ENCODE results near the gene PDF. TPM values are rescaled to one million over a fixed set of nuclear protein-coding genes. Genes with fewer than 3 reads are reported as not detected.

PDF gene
- total and polyA plus RNA-seq, 2 donors (not counting 3 experiments of a cell fraction or from before 2014, with no cell fraction given) = 13.1 to 16.7 TPM

- H4K20me1 ChIP-seq (replicated peaks; ENCODE audit: control insufficient read depth, extremely low read depth, insufficient read depth, low read length) = no peaks in the 10 kb centered on the region
- H2AFZ ChIP-seq (ENCODE audit: low read depth, low read length) = no peak overlapping the region
- H3K9me3 ChIP-seq (replicated peaks; ENCODE audit: control insufficient read depth, insufficient read depth, low read length) = no peaks in the 10 kb centered on the region
- FAIRE-seq (no peak), DNase-seq (ENCODE audit: low read depth, low spot score) (no peak)
- peaks cover 10% of the 10 kb centered on the region for H3K4me1 ChIP-seq (ENCODE audit: control insufficient read depth, extremely low read depth, insufficient read depth, low read length)
- H3K9me1 ChIP-seq (replicated peaks; ENCODE audit: control insufficient read depth, extremely low read depth, insufficient read depth, low read length) = no peaks in the 10 kb centered on the region
- no peak for TF ChIP-seq MYC (IDR thresholded peaks at IDR 0.05; ENCODE audit: low read depth, low read length)
- no peak for TF ChIP-seq GATA2 (IDR thresholded peaks at IDR 0.05; ENCODE audit: insufficient read depth, insufficient read length, low read depth, low read length)
- TF ChIP-seq EZH2 (IDR thresholded peaks at IDR 0.05; ENCODE audit: borderline replicate concordance, low read depth, low read length, severe bottlenecking) = no peak
- TF ChIP-seq POLR2A (IDR thresholded peaks at IDR 0.05; ENCODE audit: low read depth, low read length) = no peak
- TF ChIP-seq MAX (IDR thresholded peaks at IDR 0.05; ENCODE audit: insufficient read depth, insufficient read length) = no peak
- H3K36me3 ChIP-seq (ENCODE audit: control insufficient read depth in 2 of 2, extremely low read depth in 1 of 2, insufficient read depth in 2 of 2, low read length in 2 of 2) = peaks cover 10 to 26% of the 10 kb centered on the region in 2 experiments
- CTCF ChIA-PET = no interaction called here
- intact Hi-C loops (cut with micrococcal nuclease) (loop anchor here (5.0 kb wide), 1 partner anchor 254 kb away; the partner anchor contains the start of gene NFAT5), dilution Hi-C loops (cut with MboI; ENCODE audit: extremely low pct_ligation_motif_present, low sequenced_read_pairs) (no loop called here)
- POLR2A ChIA-PET = no interaction called here
- no peak overlapping the region for H3K4me3 ChIP-seq (replicated peaks in 1 of 3; ENCODE audit: insufficient read depth in 1 of 3, low read depth in 1 of 3, low read length in 3 of 3)
- H3K9ac ChIP-seq (replicated peaks; ENCODE audit: extremely low read depth, insufficient read depth, low read length) = no peak overlapping the region
- no TSS peak for BruUV-seq (replicated peaks)
- H3K27me3 ChIP-seq (ENCODE audit: control insufficient read depth in 2 of 2, insufficient read depth in 2 of 2, low read length in 2 of 2) = no peaks in the 10 kb centered on the region
- H3K27ac ChIP-seq (ENCODE audit: insufficient read depth, low read depth, low read length) = no peak overlapping the region
- peaks cover 41% of the 10 kb centered on the region for H3K79me2 ChIP-seq (ENCODE audit: control insufficient read depth, insufficient read depth, low read length)
- H3K4me2 ChIP-seq (ENCODE audit: insufficient read depth, low read length) = no peak overlapping the region
Observed at GRCh38 chr16:69313469-69313868, 16.9 kb downstream of the PDF start.

- peaks cover 10 to 19% of the 10 kb centered on the region in 2 experiments for H3K36me3 ChIP-seq (ENCODE audit: control insufficient read depth in 2 of 2, extremely low read depth in 1 of 2, insufficient read depth in 2 of 2, low read length in 2 of 2)
- POLR2A ChIA-PET = interaction anchor here (0.6 kb wide), 1 partner anchor 144 kb away, joined by 5 read pairs; no protein-coding TSS in a partner anchor
- H3K9me1 ChIP-seq (replicated peaks; ENCODE audit: control insufficient read depth, extremely low read depth, insufficient read depth, low read length) = no peaks in the 10 kb centered on the region
- H3K79me2 ChIP-seq (ENCODE audit: control insufficient read depth, insufficient read depth, low read length) = peaks cover 40% of the 10 kb centered on the region
- DNase-seq (ENCODE audit: low read depth, low spot score) = no peak
- dilution Hi-C loops (cut with MboI; ENCODE audit: extremely low pct_ligation_motif_present, low sequenced_read_pairs) = no loop called here
- FAIRE-seq = peak; percentile 60
- CTCF ChIA-PET = interaction anchor here (1.1 to 1.4 kb wide), 2 partner anchors 162 to 464 kb away, joined by 3 to 4 read pairs; no protein-coding TSS in a partner anchor
- H3K9ac ChIP-seq (replicated peaks; ENCODE audit: extremely low read depth, insufficient read depth, low read length) = peak overlapping the region; percentile 83
- peaks cover 10% of the 10 kb centered on the region for H3K4me1 ChIP-seq (ENCODE audit: control insufficient read depth, extremely low read depth, insufficient read depth, low read length)
- H3K4me2 ChIP-seq (ENCODE audit: insufficient read depth, low read length) = peak overlapping the region; percentile 90
- H3K27me3 ChIP-seq (ENCODE audit: control insufficient read depth in 2 of 2, insufficient read depth in 2 of 2, low read length in 2 of 2) = no peaks in the 10 kb centered on the region
- peak overlapping the region; percentile 56 to 76 (median 59) for H3K4me3 ChIP-seq (replicated peaks in 1 of 3; ENCODE audit: insufficient read depth in 1 of 3, low read depth in 1 of 3, low read length in 3 of 3)
- peak overlapping the region; percentile 30 for H3K27ac ChIP-seq (ENCODE audit: insufficient read depth, low read depth, low read length)
- BruUV-seq (replicated peaks) = TSS peak; percentile 26
- no peaks in the 10 kb centered on the region for H3K9me3 ChIP-seq (replicated peaks; ENCODE audit: control insufficient read depth, insufficient read depth, low read length)
- intact Hi-C loops (cut with micrococcal nuclease) = loop anchor here (1.0 to 5.0 kb wide), 3 partner anchors 19 to 256 kb away; partner anchors contain the start of genes COG8, NFAT5, NIP7 and PDF
- H2AFZ ChIP-seq (ENCODE audit: low read depth, low read length) = peak overlapping the region; percentile 28
- H4K20me1 ChIP-seq (replicated peaks; ENCODE audit: control insufficient read depth, extremely low read depth, insufficient read depth, low read length) = no peaks in the 10 kb centered on the region
- no peak for TF ChIP-seq CTCF (IDR thresholded peaks at IDR 0.05; ENCODE audit: extremely low read depth in 1 of 2, insufficient read depth in 1 of 2, low read depth in 1 of 2, low read length in 2 of 2)
- TF ChIP-seq GATA2 (IDR thresholded peaks at IDR 0.05; ENCODE audit: insufficient read depth, insufficient read length, low read depth, low read length) = no peak
- TF ChIP-seq JUN (IDR thresholded peaks at IDR 0.05; ENCODE audit: borderline replicate concordance, insufficient read depth, insufficient read length, low read depth) = no peak
- TF ChIP-seq EZH2 (IDR thresholded peaks at IDR 0.05; ENCODE audit: borderline replicate concordance, low read depth, low read length, severe bottlenecking) = no peak
- no peak for TF ChIP-seq MAX (IDR thresholded peaks at IDR 0.05; ENCODE audit: insufficient read depth, insufficient read length)
- TF ChIP-seq MYC (IDR thresholded peaks at IDR 0.05; ENCODE audit: low read depth, low read length) = no peak
- TF ChIP-seq POLR2A (IDR thresholded peaks at IDR 0.05; ENCODE audit: low read depth, low read length) = no peak
- no peak for TF ChIP-seq POLR2AphosphoS5 (IDR thresholded peaks at IDR 0.05; ENCODE audit: insufficient read depth, low read depth, low read length)
- no peak for TF ChIP-seq FOS (IDR thresholded peaks at IDR 0.05; ENCODE audit: borderline replicate concordance, insufficient read depth, low read length)
Observed at GRCh38 chr16:69311533-69312387, 18.6 kb downstream of the PDF start.
